Left kidney (tissue), 2 donors: ENCODE measurements around the gene TMEM161B. TPM values are rescaled to one million over a fixed set of nuclear protein-coding genes. Genes with fewer than 3 reads are reported as not detected.
"Not testable (repeated sequence)": the region's sequence is repeated elsewhere in the genome, so short reads cannot be mapped to it uniquely, and the experiment has no call there.

ENCODE experiments used
- DNase-seq: peaks from one replicate; pipeline ENCODE4 v3.0.0-alpha.2; 2013
- polyA plus RNA-seq: library from polyadenylated mRNA; unstranded; fragments of 120-200 nt; gene quantifications from one replicate; pipeline ENCODE4 v1.2.1, GENCODE V29; 2013; ENCODE audit not compliant: insufficient read length

TMEM161B gene
- polyA plus RNA-seq, 1 donor: 35.2 TPM

DNA sequence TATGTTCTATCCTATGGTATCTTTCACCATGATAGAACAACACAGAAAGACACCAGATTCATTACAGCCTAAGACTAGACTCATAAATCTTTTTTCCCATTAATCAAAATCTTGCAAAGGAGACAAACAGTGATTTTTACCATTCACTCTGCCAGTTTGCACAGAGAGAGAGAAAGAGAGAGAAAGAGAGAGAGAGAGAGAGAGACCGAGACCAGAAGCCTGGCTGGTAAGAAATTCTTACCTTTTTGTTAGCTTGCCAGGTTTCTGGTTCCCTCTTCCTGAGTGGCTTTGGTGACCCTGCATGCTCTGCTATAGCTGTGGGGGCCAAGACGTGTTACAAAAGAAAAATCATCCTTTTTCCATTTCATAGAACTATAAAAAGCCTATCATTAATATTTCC lies 18.6 kb downstream of the TMEM161B start:
- no peak for DNase-seq

DNA sequence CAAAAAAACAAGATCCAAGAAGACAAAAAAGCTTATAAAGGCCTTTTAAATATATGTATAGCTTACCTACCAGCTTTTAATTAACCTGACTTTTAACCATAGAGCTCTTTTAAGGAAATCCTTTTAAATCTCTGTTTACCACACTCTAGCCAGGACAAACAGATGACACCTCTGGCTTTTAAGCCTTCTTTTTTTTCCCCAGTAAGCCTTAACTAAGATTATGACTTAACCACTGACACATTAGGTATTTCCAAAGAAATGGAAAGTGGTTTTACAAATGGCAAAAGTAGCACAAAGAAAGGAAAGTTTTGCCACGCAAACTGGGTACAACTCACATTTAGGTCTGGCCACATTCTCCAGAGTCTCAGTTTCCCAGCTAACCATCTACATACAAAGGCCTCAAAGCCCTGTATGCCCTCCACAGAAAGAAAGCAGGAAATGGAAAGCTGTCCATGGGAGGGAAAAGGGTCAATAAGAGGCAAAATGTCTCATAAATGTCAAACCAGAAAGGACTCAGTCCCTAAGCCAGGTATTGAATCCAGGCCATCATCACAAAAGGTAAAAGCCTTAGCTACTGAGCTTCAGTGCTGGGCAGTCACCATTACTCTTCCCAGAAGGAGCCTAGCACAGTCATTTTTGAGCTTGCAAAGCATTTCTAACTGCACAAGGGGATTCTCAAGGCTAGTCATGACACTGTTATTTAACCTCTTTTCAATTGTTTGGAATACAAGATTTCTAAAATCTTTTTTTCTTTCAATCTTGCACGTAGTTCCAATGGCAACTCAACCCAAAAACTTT lies 19.7 kb downstream of the TMEM161B start:
- DNase-seq: no peak

DNA sequence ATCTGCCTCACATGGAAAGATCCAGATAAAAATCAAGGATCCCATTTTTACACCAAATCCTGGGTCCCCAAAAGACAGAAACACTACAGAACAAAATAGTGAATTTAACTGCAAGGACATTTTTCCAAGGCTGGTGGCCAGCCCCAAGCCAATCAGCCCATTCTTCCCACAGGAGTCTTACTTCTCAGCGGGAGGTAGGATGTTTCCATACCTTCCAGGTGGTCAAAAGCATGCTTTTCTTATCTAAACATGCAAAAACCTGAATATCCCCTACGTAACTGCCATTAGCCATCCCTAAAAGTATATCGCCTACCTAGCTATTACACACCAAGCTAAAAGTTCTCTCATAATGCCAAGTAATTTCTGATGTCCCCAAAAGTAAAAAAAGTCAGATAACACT lies 20.6 kb downstream of the TMEM161B start:
- DNase-seq: no peak

DNA sequence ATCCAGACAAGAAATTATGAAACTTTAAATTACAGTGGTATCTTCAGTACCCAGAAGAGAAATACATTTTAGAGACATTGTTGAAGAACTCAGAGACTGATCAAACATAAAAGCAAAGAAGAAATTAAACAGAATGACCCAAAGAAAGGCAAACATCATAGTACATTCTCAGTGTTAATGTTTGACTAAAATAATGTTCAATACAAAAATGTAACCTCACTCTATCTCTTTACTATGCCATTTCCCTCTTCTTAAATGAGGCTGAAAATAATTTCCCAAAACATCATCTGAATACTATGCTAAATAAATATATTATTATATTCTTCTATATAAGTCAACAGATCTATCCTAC lies 22.8 kb downstream of the TMEM161B start:
- no peak for DNase-seq

DNA sequence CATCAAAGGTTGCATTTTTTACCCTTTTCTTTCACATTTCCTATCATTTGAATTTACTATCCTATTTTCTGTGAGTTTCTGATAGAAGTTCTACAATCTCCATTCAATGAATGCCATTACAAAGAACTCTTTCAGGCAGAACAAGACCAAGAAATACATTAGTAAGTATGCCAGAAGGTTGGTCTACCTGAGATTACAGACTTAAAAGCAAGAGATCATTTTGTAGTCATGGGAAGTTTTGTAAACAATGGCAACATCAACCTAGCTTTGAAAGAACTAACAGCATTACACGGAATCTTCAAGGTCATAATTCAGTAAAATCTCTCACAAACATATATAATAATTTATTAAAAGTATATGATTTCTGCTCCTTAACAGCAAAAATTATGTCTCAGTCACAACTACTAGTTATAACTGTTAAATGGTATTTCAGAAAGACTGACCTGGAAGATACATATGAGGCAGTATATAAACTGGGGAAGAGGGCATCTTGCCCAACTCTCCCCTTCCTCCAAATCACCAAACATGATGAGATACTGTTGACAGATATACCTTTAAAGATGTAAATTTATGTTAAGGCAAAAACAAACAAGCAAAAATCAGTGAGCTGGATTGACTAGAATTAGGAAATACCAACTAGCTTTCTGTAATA lies 23.3 kb downstream of the TMEM161B start:
- DNase-seq: no peak

DNA sequence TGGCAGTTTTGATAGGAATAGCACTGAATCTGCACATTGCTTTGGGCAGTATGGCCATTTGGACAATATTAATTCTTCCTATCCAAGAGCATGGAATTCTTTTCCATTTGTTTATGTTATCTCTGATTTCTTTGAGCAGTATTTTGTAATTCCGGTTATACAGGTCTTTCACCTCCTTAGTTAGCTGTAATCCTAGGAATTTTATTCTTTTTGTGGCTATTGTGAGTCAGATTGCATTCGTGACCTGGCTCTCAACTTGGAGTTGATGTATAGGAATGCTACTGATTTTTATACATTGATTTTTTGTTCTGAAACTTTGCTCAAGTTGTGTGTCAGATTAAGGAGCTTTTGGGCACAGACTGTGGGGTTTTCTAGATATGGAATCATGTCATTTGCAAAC lies 24.0 kb downstream of the TMEM161B start:
- no peak for DNase-seq

DNA sequence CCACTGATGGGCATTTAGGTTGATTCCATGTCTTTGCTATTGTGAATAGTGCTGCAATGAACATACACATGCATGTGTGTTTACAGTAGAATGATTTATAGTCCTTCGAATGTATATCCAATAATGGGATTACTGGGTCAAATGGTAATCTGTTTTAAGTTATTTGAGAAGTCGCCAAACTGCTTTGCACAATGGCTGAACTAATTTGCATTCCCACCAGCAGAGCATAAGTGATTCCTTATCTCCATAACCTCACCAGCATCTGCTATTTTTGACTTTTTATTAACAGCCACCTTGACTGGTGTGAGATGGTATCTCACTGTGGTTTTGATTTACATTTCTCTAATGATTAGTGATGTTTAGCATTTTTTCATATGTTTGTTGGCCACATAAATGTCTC lies 25.2 kb downstream of the TMEM161B start:
- DNase-seq: not testable (repeated sequence)

DNA sequence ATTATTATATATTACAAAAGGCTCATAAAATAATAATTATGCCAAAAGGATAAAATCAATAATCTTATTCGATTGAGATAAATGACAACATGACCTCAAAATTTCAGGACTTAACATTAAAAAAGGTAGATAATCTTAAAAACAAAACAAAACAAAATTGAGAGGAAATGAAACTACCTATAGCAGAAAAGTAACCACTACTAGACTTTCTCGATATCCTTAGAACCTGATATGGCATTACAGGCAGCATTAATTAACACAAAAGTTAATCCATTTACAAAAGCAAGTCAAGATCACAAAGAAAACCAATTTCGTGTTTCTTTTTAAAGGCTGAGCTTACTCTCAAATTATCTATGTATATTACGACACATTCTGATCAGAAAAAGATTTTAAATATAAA lies 29.9 kb downstream of the TMEM161B start:
- DNase-seq: no peak

DNA sequence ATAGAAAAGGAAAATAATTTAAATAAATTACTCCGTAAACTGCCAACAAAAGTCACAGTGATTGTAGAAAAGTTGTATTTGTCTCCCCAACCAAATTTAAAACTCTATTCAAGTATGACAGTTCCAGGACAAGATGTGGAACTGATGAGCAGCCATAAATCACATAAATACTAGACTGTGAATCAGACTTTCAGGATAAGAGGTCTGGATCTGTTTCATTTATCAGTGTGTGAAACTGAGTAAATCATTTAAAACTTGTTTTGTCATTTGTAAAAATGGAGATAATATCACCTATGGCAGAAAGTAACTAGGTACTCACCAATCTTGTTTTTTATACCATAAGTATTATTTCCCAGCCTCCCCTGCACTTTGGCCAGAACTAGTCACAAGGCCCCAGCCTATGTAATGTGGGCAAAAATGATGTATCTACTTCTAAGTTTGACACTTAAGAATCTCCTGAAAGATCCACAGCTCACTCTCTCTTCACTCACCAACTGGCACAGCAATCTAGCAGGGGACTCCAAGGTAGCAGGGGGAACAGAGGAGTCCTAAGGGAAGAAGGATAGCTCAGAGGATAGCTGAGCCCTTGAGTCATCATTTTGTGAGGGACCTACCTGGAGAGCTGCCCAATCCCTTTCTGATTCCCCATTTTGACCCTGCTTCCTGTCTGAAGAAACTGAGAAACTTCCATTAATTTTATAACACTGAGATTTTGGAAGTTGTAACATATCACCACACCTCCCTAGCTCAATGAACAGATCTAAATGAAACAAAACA lies 31.6 kb downstream of the TMEM161B start:
- DNase-seq: no peak

DNA sequence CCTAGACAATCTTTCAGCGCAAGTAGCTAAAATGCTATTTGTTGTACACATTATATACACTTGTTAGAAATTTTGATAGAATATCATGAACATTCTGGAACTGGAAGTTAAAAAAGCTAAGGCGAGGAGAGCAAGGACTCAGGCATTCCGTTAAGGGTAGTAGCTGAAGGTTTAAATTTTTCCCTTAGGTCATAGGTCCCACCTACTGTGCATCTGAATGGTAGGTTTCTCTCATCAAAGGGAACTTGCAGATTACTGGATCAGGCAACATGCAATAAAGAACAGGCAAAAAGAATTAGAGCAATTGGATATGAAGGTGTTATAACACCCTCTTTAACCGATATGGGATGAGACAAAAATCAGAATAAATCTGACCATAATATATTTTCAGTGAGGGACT lies 32.8 kb downstream of the TMEM161B start:
- DNase-seq: no peak

DNA sequence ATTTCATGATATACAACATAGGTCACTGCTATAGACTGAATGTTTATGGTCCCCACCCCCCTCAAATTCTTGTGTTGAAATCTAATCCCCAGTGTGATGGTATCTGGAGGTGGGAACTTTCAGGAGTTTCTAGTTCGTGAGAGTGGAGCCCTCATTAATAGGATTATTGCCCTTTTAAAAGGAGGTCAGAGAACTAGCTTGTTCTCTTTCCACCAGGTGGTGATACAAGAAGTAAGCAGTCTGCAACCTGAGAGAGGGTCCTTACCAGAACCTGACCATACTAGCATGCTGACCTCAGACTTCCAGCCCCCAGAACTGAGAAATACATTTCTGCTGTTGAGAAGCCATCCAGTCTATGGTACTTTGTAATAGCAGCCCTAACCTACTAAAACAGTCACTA lies 33.3 kb downstream of the TMEM161B start:
- peak; percentile 0 for DNase-seq

DNA sequence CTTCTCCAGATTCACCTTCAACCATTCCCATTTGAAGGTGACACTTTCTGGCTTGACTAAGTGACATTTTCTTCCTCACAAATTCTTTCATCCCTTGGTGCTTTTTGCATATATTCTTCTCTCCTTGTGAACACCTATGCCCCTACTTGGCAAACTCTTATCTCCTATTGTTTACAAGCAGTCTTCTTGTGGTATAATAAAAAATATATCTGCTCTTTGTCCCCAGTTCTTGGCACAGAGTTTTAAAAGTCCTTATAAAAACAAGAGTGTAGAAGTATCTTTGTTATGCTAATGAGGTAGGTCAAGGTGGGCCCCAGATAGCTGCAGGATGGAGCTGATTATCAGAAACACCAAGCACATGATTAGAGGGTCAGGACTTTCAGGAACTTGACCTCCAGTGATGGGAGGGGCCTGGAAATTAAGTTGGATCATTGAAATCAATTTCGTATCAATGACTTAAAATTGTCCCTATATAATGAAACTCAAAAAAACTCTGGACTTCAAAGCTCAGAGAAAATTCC lies 38.0 kb downstream of the TMEM161B start:
- no peak for DNase-seq

DNA sequence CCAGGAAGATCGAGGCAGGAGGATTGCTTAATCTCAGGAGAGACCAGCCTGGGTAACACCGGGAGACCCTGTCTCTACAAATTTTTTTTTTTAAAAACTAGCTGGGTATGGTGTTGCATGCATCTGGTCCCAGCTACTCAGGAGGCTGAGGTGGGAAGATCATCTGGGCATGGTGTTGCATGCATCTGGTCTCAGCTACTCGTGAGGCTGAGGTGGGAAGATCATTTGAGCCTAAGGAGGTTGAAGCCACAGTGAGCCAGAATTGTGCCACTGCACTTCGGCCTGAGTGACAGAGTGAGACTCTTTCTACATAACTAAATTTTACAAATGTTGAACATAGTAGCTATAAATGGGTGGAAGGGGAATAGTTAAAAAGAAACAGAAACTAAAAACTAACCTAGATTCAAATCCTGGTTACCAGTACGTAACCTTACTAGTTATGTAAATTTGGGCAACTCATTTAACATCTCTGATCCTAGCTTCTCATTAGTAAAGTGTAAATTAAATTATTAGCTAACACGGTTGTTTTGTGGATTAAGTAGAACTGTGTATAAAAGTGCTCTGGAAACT lies 41.7 kb downstream of the TMEM161B start:
- DNase-seq: no peak

DNA sequence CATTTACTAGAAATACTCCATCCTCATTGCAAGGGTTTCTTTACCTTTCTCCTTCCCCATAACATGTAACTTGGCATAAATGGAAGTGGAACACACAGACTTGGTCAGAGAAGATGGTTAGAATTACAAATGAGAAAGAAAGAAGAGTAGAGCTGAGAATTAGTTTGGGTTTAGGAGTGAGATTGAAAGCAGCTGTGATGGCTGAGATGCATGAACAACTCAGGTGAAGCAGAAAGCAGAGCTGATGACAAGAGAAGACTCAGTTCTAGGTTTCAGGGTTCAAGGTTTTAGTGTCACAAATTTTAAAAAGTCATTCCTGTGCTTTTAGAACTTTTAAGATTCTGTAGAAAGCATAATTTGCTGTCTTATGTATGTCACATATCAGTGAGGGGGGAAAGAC lies 54.0 kb downstream of the TMEM161B start:
- DNase-seq: no peak

DNA sequence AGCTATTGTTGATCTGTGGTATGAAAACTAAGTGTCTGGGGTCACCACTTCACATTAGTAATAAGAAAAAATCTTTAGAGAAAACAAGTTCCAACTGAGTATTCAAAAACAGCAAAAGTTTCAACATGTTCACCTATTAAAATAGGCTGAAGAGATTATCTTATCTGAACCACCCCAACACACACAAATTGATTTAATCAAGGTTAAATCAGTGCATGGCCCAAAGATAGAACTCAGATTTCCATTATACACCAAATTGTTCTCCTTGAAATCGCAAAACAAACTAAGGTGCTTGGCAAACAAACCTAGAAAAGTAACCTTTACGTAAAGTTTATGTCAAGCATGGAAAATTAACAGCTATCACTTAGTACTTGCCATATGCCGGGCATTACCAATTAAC lies 61.1 kb downstream of the TMEM161B start:
- no peak for DNase-seq

DNA sequence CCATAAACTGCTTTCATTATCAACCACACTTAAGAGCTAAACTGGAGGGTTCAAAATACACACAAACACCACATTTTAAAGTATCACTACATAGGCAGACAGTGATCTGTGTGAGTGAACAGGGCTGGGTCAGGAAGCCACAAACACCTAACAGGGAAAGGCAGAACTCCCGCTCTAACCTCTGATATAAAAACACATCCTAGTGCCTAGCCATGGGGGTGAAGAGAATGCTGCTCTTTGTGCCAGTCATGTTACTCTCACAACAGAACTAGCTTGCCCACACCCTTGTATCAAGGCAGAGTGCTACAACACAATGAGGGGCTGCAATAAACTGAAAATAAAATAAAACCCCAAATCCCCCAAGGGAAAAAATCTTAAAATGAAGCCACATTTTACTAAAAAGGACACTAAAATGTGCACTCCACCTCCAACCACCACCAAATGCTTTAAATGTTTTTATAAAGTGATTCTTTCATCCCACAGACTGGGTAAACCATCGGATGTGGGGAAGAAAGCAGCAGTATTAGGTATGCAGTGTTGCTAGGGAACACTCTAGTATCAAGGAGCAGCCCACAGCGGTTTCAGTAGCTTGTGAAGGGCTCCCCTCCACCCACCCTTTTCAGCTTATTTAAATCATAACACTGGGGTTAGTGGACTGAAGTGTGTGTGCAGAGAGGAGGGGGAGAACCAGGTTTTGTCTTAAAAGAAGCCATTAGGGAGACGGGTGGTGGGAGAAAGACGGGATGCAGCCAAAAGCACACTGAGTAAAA lies 64.5 kb downstream of the TMEM161B start:
- no peak for DNase-seq

DNA sequence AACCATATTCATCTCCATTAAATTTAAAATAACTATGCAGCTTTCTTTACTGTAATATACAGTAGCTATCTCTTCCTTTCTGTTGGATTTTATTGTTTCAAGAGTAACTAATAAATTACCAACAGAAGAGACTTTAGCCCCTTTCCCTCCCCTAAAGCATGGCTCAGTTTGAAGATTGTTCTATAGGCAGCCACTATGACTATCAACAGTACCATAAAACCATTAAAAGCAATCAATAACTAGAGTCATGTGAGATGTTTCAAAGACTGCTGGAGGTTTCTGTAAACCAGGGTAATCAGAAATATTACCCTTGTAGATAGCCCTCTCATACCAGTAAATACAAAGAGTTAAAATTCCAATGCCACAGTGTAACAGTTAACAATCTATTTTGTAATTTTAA lies 73.0 kb downstream of the TMEM161B start:
- no peak for DNase-seq

DNA sequence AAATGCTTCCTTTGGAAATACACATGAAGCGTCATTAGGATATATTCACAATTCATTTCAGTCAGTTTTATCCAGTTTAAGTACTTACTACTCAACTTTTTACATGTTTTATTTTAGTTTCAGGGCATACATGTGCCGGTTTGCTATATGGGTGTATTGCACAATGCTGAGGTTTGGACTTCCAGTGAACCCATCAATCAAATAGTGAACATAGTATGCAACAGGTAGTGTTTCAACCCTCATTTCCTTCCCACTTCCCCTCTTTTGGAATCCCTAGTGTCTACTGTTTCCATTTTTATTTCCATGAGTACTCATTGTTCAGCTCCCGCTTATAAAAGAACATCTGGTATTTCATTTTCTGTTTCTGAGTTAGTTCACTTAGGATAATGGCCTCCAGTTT lies 74.7 kb downstream of the TMEM161B start:
- DNase-seq: no peak

DNA sequence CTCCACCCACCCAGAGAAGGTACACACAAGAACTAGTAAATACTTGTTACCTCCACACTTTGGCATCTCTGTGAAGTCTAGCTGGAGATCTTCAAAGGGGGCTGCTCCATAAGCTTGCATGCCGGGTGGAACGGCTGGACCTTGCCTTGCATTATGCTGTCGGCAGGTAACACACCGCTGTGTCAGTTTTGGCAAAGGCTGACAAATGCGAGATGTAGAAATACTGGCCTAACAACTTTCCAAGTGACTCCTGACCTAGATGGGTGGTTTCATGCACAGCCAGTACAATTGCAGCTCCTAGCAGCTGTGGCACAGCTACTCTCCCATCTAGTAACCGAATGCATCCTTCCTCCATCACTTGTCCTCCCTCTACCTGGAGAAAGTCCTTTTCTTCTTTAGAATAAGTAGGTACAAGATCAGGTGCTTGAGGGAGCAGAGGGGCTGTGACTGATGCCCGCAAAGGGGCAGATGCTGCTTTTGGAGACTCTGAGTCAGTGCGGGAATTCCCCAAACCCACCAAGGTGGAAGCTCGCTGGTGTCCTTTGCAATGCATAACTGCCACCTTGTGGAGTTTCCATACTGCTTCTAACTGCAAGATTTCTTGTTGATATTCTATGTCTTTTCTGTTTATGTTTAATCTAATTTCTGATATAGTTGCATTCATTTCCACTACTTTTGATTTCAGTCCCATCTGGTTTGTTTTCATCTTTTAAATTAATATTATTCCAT lies 78.4 kb downstream of the TMEM161B start:
- DNase-seq: no peak

DNA sequence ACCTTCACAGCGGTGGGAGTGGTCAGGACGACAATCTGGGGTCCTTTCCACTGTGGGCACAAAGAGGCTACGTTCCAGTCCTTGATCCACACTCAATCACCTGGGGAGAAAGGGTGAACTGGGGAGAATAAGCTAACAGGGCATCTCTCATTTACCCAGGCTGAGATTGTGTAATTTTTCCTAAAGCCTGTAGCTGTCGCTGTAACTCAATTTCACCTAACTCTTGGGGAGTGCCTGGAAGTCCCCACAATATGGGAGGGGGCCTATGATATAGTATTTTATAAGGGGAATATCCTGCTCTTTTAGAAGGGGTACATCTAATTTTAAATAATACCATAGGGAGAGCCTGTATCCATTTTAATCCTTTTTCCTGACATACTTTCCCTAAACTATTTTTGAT lies 79.2 kb downstream of the TMEM161B start:
- not testable (repeated sequence) for DNase-seq

DNA sequence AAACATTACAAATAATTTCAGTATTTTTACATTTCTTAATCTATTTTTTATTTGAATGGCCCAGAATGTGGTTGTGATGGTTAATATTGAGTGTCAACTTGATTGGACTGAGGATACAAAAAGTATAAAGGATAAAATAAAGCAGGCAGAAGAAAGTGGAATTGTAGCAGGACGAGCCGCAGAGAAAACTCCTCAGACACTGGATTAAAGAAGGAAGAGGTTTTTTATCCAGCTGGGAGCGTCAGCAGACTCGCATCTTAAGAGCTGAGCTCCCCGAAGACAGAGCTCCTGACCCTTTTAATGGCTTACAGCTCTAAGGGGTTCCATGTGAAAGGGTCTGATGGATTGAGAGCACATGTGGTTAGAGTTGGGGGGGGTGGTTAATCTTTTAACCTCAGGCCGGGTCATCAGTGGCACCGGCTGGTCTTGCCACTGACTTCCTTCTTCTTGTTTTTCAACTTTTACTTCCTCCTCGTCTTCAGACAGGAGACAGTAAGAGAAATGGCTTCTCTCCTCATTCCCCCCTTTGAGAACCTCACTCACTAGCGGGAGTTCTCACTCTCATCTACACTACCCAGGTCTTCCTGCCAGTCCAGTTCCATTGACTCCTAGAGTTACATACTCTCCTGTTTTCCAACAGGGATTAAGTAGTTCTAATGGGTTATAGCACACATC lies 80.0 kb downstream of the TMEM161B start:
- DNase-seq: no peak
